ENCODE measurements around the gene INSYN2B.

The INSYN2B gene

GRCh38 chr5:169876386-169876785 lies 103.9 kb downstream of the INSYN2B start:
- Histone ChIP-seq H3K27ac (no peak overlapping the region), H3K4me3 (ENCODE audit: low read depth, low read length) (no peak overlapping the region), H3K36me3 (no peaks in the 10 kb centered on the region), H3K27me3 (ENCODE audit: insufficient read depth, low read depth, severe bottlenecking) (peaks cover 71% of the 10 kb centered on the region), H3K9me3 (ENCODE audit: severe bottlenecking) (no peaks in the 10 kb centered on the region)
- DNase-seq, result no peak
- TF ChIP-seq, protein P1, sequence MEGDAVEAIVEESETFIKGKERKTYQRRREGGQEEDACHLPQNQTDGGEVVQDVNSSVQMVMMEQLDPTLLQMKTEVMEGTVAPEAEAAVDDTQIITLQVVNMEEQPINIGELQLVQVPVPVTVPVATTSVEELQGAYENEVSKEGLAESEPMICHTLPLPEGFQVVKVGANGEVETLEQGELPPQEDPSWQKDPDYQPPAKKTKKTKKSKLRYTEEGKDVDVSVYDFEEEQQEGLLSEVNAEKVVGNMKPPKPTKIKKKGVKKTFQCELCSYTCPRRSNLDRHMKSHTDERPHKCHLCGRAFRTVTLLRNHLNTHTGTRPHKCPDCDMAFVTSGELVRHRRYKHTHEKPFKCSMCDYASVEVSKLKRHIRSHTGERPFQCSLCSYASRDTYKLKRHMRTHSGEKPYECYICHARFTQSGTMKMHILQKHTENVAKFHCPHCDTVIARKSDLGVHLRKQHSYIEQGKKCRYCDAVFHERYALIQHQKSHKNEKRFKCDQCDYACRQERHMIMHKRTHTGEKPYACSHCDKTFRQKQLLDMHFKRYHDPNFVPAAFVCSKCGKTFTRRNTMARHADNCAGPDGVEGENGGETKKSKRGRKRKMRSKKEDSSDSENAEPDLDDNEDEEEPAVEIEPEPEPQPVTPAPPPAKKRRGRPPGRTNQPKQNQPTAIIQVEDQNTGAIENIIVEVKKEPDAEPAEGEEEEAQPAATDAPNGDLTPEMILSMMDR (IDR thresholded peaks at IDR 0.05; ENCODE audit: low read depth, low read length), result no peak

DNA sequence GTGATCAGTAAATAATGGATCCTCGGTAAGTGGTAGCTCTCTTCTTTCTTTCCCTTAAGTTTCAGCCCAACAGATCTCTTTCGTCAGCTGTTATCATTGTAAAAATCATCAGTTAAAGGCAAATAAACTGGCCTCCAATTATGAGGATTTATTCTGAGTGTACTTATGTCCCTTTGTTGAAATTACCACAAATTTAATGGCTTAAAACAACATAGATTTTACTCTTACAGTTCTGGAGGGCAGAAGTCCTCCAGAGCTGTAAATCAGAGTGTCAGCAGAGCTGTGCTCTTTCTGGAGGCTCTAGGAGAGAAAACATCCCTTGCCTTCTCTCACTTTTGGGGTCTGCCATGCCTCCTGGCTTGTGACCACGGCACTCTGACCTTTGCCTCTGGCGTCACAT lies 104.6 kb downstream of the INSYN2B start:
- H3K9me3 ChIP-seq (ENCODE audit: severe bottlenecking), result no peaks in the 10 kb centered on the region
- peaks cover 68% of the 10 kb centered on the region for H3K27me3 ChIP-seq (ENCODE audit: insufficient read depth, low read depth, severe bottlenecking)
- no peak for DNase-seq
- TF ChIP-seq, protein P1 (IDR thresholded peaks at IDR 0.05; ENCODE audit: low read depth, low read length), result no peak
- no peak overlapping the region for H3K27ac ChIP-seq
- H3K36me3 ChIP-seq, result no peaks in the 10 kb centered on the region
- no peak overlapping the region for H3K4me3 ChIP-seq (ENCODE audit: low read depth, low read length)

GRCh38 chr5:169875091-169875728 lies 105.1 kb downstream of the INSYN2B start:
- Histone ChIP-seq H3K9me3 (ENCODE audit: severe bottlenecking) (no peaks in the 10 kb centered on the region), H3K36me3 (no peaks in the 10 kb centered on the region), H3K27ac (no peak overlapping the region), H3K27me3 (ENCODE audit: insufficient read depth, low read depth, severe bottlenecking) (peaks cover 64% of the 10 kb centered on the region), H3K4me3 (ENCODE audit: low read depth, low read length) (no peak overlapping the region)
- no peak for DNase-seq
- TF ChIP-seq, protein P1 (IDR thresholded peaks at IDR 0.05; ENCODE audit: low read depth, low read length), result no peak

DNA sequence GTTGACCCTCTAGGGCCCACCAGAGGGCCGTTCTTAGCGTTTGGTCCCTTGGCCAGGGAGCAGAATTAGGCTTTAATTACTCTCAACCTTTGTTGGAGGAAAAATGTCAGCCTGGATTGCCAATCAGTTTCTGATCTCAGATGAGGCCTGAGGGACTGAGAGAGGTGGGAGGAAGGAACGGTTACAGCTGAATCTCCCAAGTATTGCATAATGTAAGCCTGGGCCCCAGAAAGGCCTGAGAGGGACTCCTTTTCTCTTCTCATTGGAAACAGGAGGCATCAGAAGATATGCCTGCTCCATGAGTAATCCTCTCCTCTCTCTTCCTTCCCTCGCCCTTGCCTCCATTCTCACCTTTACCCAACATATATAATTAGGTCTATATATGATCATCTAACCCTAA lies 105.7 kb downstream of the INSYN2B start:
- Histone ChIP-seq H3K27me3 (ENCODE audit: insufficient read depth, low read depth, severe bottlenecking) (peaks cover 61% of the 10 kb centered on the region), H3K27ac (no peak overlapping the region), H3K9me3 (ENCODE audit: severe bottlenecking) (no peaks in the 10 kb centered on the region), H3K4me3 (ENCODE audit: low read depth, low read length) (no peak overlapping the region), H3K36me3 (no peaks in the 10 kb centered on the region)
- TF ChIP-seq, protein P1 (IDR thresholded peaks at IDR 0.05; ENCODE audit: low read depth, low read length), result no peak
- no peak for DNase-seq

DNA sequence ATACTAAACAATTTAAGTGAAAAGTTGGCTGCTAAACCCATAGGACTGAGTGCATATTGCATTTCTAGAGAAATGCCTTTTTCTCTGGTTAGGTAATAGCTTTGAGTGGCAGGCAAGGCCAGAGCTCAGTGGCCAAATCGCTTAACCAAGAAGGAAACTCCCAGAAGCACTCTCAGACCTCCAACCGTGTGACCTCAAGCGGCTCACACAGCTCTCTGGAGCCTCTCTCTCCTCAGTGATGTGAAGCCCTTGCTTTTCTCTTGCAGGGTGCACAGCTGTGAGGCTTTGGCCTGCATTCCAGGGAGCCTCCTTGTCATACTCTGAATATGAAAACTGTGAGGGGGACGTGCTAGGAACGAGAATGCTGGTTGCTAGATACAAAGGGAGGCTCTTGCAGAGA lies 106.7 kb downstream of the INSYN2B start:
- H3K27ac ChIP-seq, result no peak overlapping the region
- DNase-seq, result no peak
- H3K4me3 ChIP-seq (ENCODE audit: low read depth, low read length), result no peak overlapping the region
- H3K9me3 ChIP-seq (ENCODE audit: severe bottlenecking), result no peaks in the 10 kb centered on the region
- peaks cover 64% of the 10 kb centered on the region for H3K27me3 ChIP-seq (ENCODE audit: insufficient read depth, low read depth, severe bottlenecking)
- H3K36me3 ChIP-seq, result no peaks in the 10 kb centered on the region
- TF ChIP-seq, protein P1 (IDR thresholded peaks at IDR 0.05; ENCODE audit: low read depth, low read length), result no peak
